Smooth muscle cell of the umbilical artery (primary cell): ENCODE results near the gene CENPVL1. TPM values are rescaled to one million over a fixed set of nuclear protein-coding genes. Genes with fewer than 3 reads are reported as not detected.

Experiments used
- total RNA-seq: library from RNA; depleted of rRNA; stranded (reverse); fragments of >200 nt; gene quantifications from 2 replicates; pipeline ENCODE4 v1.2.3, GENCODE V29; 2014

CENPVL1 gene
- total RNA-seq = not detected in 2 replicates

DNA sequence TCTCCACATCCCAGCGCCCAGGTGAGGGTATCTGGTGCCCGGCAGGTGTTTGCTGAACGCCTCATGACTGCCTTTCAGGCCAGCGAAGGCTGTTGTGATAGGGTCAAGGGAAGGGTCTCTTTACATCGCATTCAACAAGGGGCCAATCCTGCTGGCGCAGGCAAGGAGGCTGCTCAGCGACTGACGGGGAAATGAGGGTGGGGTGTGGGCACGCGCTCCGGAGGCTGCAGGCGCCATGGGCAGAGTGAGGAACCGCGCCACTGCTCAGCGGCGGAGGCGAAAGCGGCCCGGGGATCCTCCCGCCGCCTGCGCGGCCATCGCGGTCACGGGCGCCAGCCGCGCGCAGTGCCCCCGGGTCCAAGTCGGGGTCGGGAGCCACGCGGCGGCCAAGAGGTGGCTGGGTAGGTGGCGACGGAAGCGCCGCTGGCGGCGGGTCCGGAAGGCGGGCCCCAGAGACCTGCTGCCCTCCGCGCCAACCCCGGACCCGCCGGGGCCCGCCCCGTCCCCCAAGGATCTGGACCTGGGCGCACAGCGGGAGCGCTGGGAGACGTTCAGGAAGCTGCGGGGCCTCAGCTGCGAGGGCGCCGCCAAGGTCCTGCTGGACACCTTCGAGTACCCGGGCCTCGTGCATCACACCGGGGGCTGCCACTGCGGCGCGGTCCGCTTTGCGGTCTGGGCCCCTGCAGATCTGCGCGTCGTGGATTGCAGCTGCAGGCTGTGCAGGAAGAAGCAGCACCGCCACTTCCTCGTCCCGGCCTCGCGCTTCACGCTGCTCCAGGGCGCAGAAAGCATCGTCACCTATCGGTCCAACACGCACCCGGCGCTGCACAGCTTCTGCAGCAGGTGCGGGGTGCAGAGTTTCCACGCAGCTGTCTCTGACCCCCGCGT is at the start of gene CENPVL1:
TSS of gene CENPVL1 (plus strand) at position 236 of the 888 bp plus-strand sequence. CDS start at position 236, 0 bp downstream.

DNA sequence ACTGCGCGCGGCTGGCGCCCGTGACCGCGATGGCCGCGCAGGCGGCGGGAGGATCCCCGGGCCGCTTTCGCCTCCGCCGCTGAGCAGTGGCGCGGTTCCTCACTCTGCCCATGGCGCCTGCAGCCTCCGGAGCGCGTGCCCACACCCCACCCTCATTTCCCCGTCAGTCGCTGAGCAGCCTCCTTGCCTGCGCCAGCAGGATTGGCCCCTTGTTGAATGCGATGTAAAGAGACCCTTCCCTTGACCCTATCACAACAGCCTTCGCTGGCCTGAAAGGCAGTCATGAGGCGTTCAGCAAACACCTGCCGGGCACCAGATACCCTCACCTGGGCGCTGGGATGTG is 27.6 kb upstream of the CENPVL1 start, which contains the start of gene CENPVL2:
TSS of gene CENPVL2 (minus strand) at position 112 of the 343 bp plus-strand sequence. CDS start at position 112, 0 bp downstream.

DNA sequence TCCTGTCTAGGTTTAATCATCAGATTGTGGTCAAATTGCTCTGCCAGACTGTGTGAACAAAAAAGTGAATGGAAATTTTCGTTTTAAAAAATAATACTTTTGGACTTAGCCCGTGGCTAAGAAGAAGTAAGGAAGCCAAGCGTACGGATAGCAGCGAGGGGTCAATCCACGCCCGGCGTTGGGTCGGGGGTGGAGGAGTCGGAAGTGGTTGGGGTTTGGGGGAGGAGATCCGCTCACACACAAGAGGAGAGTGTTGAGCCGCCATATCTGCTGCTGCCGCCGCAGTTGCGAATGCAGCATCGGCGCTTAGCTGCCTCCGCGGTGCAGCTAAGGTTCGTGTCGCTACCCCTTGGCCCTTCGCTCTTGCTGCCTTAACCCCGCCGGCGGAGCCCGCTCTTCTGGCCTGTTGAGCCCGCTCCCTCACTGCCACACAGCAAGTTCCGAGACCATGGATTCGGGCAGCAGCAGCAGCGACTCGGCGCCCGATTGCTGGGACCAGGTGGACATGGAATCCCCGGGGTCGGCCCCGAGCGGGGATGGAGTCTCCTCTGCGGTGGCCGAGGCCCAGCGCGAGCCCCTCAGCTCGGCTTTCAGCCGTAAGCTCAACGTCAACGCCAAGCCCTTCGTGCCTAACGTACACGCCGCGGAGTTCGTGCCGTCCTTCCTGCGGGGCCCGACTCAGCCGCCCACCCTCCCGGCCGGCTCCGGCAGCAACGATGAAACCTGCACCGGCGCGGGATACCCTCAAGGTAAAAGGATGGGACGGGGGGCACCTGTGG is 33.1 kb downstream of the CENPVL1 start, which contains the start of gene GSPT2:
TSS of gene GSPT2 (plus strand) at position 264 of the 779 bp plus-strand sequence. CDS start at position 449, 185 bp downstream.

Other genes starting within 250 kb of the CENPVL1 start
- gene NUDT11, start 213.9 kb upstream of the CENPVL1 start, total RNA-seq = 8.0 and 10.7 TPM in 2 replicates
- not detected in 2 replicates for gene CENPVL3, start 91.6 kb upstream of the CENPVL1 start, total RNA-seq
- gene CENPVL2, start 27.7 kb upstream of the CENPVL1 start, total RNA-seq = not detected in 2 replicates
- 4.8 and 8.4 TPM in 2 replicates for gene GSPT2, start 32.9 kb downstream of the CENPVL1 start, total RNA-seq
- 207 and 208 TPM in 2 replicates for gene MAGED1, start 183.1 kb downstream of the CENPVL1 start, total RNA-seq